HG03469 (cell line): ENCODE data around the gene KCNA5.

Experiments
- ATAC-seq: cut with Tn5 transposase; IDR thresholded peaks from one replicate; pipeline ENCODE4 v1.9.1; 2021; ENCODE audit warnings: mild to moderate bottlenecking, moderate library complexity, moderate number of reproducible peaks; ENCODE audit not compliant: unreplicated experiment

Gene KCNA5

DNA sequence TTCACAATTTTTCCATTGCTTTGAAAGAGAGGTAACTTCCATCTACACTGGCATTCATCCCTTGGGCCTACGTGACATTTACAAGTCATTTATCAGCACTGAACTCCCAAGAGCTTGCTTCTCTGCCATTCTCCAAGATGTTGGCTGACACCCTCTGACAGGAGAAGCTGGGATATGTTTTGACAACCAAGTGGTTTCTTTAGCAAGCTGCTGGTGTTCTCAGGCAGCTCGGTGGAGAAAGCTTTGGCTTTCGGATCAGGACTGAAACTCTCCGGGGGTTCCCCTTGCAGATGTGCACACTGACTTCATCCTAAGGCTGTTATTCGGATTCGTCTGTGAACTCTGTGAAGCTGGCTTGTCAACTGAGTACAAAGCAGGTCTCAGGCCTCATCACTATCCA, 15.7 kb downstream of the KCNA5 start:
- ATAC-seq = no peak

DNA sequence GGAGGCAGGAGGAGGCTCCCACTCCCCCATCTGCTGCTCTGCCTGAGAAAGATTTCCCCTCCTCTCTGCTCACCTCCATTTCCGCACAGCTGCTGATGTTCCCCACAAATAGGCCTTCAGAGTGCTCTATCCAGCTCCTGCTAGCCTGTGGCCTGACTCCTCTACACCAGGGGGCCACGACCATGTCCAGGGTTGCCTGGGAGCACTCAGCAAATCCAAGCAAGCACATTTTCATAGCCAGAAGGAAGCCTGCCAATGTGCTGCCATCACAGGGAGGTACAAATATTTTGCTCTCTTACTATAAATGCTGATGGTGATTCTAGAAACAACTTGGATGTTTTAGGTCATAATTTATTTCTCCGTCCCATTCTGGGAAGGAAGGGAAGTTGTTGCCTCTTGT, 17.3 kb downstream of the KCNA5 start:
- ATAC-seq = no peak

DNA sequence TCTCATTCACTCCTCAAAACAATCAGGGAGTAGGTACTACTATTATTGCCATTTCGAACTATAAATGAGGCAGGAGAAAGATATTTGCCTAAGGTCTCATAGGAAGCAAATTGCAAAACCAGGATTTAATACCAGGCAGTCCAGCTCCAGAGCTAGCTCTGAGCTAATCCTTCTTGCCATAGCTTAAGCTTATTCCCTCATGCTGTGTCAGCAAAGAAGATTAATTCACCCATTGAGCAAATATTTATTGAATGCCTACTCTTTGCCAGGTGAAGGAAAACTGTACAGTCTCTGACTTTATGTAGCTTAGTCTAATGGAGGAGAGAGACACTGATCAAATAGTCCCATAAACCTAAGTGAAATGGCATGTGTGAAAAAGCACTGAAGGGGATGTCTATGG, 19.5 kb downstream of the KCNA5 start:
- ATAC-seq = no peak

DNA sequence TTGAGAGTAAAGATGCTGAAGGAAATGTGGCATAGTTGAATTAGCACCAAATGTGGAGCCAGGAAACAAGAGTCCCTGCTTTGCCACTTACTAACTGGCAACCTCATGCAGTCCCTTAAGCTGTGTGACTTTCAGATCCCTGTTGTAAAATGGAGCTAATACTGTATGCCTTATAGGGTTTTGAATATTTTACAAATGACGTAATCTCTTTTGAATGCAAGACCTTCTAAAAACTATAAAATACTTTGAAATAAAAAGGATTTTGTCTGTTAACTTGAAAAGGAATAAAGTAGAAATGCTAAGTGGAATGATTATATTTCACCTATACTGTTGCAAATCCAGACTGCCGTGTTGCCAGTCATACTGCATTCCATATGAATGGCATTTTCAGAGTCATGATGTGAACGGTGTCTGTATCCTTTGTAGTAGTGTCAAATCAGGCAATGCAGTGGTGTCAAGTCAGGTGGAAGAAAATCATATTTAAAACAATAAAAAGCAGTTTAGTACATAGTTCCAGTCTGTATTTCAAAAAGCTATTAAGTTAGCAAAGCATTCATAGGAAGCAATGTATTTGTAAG, 21.3 kb downstream of the KCNA5 start:
- ATAC-seq = no peak

DNA sequence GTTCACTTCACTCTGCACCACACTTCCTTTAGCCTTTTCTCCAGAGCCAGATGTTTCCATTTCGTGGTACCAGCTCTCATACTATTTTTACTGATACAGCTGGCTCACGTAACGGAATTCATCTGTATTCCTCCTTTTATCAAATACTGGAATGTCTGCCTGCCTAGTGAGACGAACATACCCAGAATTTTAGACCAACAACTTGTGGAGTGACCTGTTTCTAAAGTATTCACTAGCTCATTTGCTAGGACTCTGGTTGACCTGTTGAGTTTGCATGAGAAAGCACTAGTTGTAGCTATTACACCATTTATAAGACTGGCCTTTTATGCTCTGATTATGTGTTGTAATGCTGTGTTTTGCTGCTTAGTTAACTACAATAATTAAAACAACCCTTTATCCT, 22.6 kb downstream of the KCNA5 start:
- no peak for ATAC-seq

DNA sequence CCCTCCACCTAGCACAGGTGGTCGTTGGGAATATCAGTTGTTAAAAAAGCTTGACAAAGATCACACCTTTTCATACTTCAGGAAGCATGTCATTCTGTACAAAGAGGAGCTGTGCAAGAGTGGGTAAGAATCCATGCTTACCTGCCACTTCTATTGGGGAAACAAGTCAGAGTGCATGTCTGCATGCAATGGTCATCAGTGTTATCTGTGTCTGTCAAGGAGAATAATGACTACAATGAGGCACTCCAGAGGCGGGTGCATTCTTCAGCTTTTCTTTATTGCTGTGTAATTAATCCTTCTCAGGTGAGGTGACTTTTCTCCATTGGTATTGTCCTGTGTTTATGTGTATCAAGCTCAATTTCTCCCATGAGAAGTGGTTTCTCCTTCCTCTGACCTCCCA, 24.4 kb downstream of the KCNA5 start:
- ATAC-seq = no peak

DNA sequence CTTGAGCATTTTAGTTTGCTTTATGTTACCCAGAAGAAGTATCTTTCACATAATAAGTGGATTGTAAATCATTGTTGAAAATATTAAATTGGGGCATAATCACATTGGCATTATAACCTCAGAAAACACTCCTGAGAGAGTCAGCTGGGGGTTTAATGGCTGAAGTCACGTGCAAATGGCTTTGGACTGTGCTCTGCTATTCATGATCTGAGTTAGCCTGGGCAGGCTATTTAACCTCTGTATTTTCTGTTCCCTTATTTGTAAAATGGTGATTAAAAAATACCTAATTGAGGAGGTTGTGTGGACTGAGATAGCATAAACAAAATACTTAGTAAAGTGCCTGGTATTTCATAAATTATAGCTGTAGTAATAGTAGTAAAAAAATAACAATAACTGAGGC, 24.9 kb downstream of the KCNA5 start:
- ATAC-seq = no peak

DNA sequence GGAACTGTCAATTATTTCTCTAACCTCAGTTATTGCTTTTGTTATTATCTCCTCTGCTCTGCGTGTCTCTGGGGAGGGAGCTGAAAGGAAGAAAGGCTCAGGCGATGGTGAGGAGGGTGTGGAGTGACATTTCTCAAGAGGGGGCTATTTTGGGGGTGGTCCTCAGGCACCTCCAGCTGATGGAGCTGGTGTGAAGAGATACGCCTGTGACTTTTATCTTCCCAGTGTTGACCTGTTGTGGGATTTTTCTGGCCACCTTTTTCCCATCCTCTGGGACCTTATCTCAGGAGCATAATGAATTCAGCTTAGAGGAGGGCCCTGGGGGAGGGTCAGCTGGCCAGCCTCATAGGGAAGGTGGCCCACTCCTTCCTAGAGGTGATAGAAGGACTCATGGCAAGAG, 26.4 kb downstream of the KCNA5 start:
- no peak for ATAC-seq

DNA sequence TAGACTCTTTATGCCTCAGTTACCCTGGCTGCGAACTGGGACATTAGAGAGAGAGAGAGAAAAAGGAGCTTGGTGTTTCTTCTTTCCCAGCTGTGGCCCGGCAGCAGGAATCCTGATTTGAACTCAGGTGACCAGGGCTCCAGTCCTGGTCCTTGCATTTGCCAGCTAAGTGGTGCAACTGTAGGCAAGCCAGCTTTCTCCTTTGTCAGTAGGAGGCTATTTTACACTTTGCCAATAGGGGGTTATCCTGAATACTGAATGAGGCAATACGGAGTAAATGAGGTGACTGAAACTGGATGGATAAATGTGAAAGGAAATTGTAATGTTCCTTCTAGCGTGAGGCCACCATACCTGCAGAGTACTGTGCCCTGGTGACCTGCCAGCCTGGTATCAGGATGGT, 27.8 kb downstream of the KCNA5 start:
- no peak for ATAC-seq

DNA sequence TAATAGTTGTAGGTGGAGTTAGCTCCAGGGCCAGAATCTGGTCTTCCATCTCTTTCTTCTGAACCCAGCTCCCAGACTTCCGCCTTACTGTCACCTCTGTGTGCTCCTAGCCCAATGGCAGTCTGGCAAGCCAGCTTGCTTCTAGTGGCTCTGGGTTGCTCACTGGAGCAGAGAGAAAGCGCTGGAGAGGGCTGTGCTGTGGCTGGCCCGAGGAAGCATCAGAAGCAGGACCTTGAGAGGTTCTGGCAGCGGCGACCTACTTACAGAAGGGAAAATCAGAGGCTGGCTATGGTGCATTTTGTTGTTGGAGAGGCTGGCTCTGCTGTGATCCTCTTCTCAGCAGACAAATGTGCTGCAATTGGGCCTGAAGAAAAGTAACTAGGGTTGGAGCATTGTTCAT, 28.6 kb downstream of the KCNA5 start:
- ATAC-seq = no peak

DNA sequence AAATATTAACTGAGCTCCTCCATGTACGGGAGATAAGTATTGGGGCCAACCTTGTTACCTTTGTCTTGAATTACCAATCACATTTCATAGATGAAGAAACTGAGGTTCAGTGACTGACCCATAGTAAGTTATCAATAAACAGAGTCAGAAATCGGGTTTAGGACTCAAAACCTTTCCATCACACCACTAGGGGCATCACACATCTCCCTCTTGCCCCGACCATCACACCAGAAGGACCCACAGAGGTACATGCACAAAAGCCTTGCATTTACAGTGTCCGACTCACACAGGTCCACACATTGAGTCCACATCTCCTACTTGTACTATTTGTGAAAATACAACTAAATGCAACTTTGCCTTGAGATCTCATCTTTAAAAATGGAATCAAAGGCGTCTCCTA, 29.4 kb downstream of the KCNA5 start:
- ATAC-seq = no peak

DNA sequence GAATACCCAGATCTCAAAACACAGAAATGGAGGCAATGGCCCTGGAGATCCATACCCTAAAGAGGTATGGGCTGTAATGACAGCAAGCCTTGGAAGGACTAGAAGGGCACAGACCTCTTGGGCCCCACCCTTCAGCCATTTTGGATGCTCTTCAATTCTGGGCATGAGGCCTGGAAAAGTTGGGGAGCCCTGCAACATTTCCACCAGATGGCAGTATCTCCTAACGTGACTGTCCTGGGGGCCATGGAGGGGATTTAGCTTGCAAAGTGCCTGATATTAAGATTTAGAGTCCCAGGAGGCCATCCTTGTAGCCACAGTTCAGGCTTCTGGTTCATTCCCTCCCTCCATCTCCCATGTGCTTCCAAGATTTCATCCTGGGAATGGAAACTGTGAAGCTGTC, 30.2 kb downstream of the KCNA5 start:
- ATAC-seq = no peak

DNA sequence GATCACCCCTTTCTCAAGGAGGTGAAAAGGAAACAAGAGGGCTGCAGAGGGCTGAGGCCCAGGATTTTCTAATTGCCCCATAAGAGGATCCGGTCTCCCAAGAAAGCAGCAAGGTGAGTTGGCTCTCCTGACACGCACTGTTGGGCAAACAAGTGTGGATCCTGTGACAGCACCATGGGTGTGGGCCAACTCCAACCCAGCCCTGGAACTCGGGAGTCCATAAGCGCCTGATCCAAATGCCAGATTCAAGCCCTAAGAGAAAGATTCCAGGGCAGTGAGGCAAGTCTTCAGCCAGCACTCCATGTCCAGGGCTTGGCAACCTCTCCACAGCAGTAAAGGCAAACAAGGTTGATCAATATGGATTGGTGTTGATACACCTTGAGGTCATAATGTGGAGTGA, 33.1 kb downstream of the KCNA5 start:
- no peak for ATAC-seq

DNA sequence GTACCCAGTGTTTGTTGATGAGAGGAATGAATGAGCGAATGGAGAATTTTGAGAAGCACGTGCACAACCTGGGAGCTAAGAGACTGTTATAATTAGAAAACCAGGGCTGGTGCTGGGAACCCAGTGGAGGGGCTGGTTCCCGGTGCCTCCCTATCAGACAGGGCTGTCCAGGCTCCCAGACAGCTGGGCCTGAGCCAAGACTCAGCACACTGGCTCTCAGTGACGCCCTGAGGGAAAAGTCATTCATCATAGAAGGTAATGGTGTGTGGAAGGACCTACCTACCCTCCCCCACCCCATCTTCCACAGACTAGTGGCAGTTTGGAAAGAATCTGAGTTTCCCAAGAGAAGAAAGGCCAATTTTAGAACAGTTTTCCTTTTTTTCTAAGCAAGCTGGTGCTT, 34.7 kb downstream of the KCNA5 start:
- no peak for ATAC-seq

DNA sequence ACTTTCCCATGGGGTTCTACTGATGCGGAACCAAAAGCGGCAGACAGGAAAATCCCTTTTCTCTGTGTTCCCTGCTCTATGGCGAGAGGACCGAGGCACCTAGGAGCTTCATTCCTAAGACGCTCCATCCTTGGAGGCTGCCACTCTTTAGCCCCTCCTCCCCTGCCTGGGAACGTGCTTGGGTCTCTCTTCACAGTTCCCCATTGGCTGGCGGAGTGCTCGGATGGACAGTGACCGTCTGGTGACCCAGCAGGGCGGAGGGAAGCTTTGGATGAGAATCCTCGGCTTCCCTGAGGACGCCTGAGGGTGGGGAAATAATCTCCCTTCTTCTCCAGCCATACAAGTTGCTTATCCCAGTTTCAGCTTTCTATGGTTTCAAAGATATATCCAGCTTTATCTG, 37.3 kb downstream of the KCNA5 start:
- no peak for ATAC-seq

DNA sequence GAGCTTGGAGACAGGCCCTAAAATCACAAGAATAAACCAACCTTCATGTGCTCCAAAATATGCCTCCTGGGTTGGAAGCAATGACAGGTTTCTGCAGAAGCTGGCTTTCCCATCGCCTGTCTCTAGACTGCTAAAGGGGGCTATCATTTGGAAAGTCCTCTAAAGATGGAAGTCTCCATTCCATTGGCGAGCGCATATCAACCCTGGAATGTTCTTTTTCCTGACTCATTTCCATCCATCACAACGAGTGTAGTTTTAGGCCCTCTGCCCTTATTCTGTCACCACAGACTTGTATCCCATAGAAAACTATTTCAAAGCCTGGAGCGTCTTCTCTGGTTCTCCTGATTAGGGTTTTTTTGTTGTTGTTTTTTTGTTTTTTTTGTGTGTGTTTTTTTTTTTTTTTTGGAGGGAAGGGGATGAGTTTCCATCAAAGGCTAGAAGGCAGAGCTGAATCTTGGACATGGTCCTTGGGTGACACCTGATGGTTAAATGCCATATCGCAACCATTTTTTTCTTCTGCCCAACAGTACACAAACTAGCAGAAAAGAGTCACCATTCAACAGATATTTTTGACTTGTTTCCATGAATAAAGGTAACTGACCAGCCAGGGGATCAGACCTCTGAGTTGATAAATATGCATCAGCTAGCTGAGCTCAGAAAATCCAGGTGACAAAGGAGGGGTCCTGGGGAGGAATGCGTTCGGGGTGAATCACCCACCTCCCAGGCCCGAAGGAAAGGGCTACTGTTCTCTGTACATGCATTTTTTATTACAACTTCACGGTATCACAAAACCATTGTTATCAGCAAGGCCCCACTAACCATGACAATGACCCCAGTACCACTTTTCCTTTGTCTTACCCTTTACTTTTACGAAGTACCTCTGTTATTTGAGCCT, 40.5 kb downstream of the KCNA5 start:
- no peak for ATAC-seq

DNA sequence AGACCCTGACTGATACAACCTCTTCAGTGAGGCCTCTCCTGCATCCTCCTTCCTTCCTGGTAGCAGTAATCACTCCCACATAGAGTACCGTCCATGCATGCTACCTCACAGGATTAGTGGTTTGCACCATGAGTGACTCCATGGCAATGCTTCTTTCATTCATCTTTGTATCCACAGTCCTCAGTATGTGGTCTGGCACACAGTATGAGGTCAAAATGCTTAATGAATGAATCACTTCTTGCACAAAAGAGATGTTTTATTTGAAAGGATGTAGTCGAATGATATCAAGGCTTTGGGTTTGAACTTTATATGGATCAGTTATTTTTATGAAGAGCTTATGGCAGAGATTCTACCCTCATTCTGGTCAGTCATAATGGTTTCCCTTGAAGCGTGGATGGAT, 42.2 kb downstream of the KCNA5 start:
- no peak for ATAC-seq

DNA sequence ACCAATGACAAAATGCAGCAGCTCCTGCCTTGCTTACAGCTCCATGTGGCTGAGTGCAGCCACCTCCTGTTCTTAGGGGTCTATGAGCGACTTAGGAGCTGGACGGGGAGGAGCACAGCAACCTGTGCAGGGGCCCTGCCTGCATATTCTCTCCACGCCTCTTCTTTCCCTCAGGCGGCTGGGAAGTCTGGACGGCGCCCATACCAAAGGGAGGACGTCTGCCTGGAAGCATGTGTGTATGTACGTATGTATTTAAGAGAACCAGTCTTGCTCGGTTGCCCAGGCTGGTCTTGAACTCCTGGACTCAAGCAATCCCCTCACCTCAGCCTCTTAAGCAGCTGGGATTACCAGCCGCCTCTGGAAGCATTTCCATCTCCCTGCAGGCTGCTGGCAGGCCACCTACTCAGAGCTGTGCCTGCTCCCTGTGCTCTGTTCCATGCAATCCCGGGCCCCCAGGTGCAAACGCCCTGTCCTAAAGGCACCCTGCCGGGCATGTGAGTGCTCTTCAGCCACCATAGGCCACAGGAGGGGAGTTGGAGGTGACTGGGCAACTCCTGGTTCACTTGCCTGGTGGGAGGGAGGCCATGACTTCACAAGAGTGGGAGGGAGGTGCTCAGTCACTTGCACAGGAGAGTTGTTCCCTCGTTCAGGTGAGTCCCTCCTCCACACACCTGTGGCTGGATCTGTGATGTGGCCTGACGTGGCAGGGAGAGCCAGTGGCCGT, 44.3 kb downstream of the KCNA5 start:
- no peak for ATAC-seq

DNA sequence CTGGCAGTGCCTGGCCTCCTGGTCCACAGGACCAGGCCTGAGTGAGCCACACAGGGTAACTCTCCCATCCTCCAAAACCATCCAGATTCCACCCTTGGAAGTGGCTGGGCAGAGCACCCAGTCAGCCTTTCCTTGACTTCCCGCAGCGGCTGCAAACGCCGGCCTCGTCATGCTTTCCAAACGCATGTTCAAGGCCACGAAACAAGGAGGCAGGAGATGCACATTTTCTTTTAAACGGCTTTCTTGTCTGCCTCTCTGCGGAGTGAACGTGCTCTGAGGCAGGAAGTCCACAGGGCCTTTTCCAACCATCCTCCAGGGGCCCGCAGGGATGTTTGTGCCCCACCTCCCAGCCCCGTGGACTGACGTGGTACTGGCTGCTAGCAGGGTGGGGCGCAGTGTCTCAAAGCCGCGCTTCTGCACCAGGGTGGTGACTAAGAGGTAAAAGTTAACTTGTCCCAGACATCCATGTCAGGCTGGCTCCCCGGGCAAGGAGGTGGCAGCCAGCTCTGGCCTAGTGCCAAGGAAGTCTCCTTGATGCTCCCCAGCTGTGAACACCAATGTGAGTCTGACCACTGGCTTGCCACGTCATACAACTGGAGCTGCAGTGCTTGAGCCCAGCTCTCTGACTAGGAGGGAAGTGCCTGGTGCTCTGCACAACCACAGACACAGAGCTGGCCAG, 45.0 kb downstream of the KCNA5 start:
- no peak for ATAC-seq

DNA sequence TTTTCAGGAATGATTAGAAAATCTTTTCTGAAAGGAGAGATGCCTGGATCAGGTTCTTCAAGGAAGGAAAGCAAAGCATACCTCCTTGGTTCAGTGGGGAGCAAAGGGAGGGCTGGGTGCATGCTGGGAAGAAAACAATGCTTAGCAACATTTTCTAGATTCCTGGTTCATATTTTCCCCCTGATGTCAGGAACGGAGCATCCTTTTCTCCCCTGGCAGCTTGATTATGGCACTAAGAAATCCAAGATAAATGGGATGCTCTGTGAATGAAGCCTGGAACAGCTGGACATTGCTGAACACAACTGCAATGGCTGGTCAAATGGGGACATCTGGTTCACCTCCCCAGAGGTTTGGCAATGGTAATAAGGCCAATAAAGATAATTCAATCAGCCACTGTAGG, 50.9 kb downstream of the KCNA5 start:
- ATAC-seq = no peak

DNA sequence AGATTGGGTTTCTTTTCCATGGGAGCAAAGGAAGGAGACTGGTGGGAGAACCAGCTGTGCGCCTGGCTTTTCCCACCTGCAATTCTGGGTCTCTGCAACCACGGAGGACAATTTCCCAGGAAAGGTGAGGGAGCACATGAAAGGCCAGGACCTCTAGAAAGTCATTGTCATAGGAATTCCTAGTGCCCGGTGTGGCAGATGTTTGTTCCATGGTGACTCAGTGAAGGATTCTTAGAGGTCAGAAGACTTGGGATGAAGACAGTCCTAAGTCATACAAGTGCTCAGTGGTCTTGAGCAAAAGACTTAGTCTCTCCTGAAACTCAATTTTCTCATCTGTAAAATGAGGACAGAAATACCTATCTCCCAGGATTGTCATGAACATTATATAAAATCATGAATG, 51.3 kb downstream of the KCNA5 start:
- ATAC-seq = no peak
